ENCODE measurements around the gene PPCDC.

The PPCDC gene

GRCh38 chr15:75023181-75023871 is at the start of gene PPCDC:
Gene PPCDC, plus strand, starts transcription at chr15:75023590. Its CDS starts 4,729 bp downstream, at chr15:75028319.
- peak; percentile 52 for DNase-seq

- no peak for DNase-seq
Observed at GRCh38 chr15:74976159-74976558, 47.2 kb upstream of the PPCDC start.

- no peak for DNase-seq
Observed at GRCh38 chr15:74977599-74977998, 45.8 kb upstream of the PPCDC start.

GRCh38 chr15:74978077-74978476 is 45.3 kb upstream of the PPCDC start:
- DNase-seq: no peak

GRCh38 chr15:74978503-74978902 is 44.9 kb upstream of the PPCDC start:
- DNase-seq: no peak

GRCh38 chr15:74982183-74982582 is 41.2 kb upstream of the PPCDC start:
- no peak for DNase-seq

- DNase-seq: no peak
Observed at GRCh38 chr15:74983725-74984231, 39.6 kb upstream of the PPCDC start.

GRCh38 chr15:74988007-74988800 is 35.2 kb upstream of the PPCDC start:
- no peak for DNase-seq

- DNase-seq: no peak
Observed at GRCh38 chr15:74989527-74989926, 33.9 kb upstream of the PPCDC start.

- no peak for DNase-seq
Observed at GRCh38 chr15:74992619-74993018, 30.8 kb upstream of the PPCDC start.

GRCh38 chr15:74994236-74994635 is 29.2 kb upstream of the PPCDC start:
- DNase-seq: no peak

GRCh38 chr15:74994685-74995084 is 28.7 kb upstream of the PPCDC start:
- no peak for DNase-seq

GRCh38 chr15:74995182-74995778 is 28.1 kb upstream of the PPCDC start, which contains the start of gene SCAMP5:
Gene SCAMP5, plus strand, starts transcription at chr15:74995563. Its CDS starts 16,277 bp downstream, at chr15:75011840.
- DNase-seq: no peak

- no peak for DNase-seq
Observed at GRCh38 chr15:74995779-74996765, 27.3 kb upstream of the PPCDC start.

- DNase-seq: no peak
Observed at GRCh38 chr15:74997141-74997540, 26.2 kb upstream of the PPCDC start.

- no peak for DNase-seq
Observed at GRCh38 chr15:74997543-74997942, 25.8 kb upstream of the PPCDC start.

- no peak for DNase-seq
Observed at GRCh38 chr15:75001310-75001709, 22.1 kb upstream of the PPCDC start.

GRCh38 chr15:75002398-75002797 is 21.0 kb upstream of the PPCDC start:
- DNase-seq: no peak

- no peak for DNase-seq
Observed at GRCh38 chr15:75007216-75007615, 16.2 kb upstream of the PPCDC start.

GRCh38 chr15:75008221-75008625 is 15.2 kb upstream of the PPCDC start:
- no peak for DNase-seq

- no peak for DNase-seq
Observed at GRCh38 chr15:75008629-75009326, 14.6 kb upstream of the PPCDC start.

- DNase-seq: no peak
Observed at GRCh38 chr15:75016431-75016830, 7.0 kb upstream of the PPCDC start.

Measured in cortex of kidney (tissue), 1 donor.